ENCODE results near the gene ZFX.

Gene ZFX

GRCh38 chrX:24203072-24203808 lies 53.7 kb downstream of the ZFX start:
- no peak for DNase-seq

GRCh38 chrX:24204331-24204730 lies 54.8 kb downstream of the ZFX start:
- no peak for DNase-seq

- no peak for DNase-seq
Observed at GRCh38 chrX:24204958-24205357, 55.4 kb downstream of the ZFX start.

- no peak for DNase-seq
Observed at GRCh38 chrX:24207826-24208225, 58.3 kb downstream of the ZFX start.

- no peak for DNase-seq
Observed at GRCh38 chrX:24208496-24209240, 59.1 kb downstream of the ZFX start.

GRCh38 chrX:24210190-24210589 lies 60.7 kb downstream of the ZFX start:
- no peak for DNase-seq

- DNase-seq, result no peak
Observed at GRCh38 chrX:24214568-24214967, 65.0 kb downstream of the ZFX start.

GRCh38 chrX:24215272-24215671 lies 65.7 kb downstream of the ZFX start:
- DNase-seq, result no peak

GRCh38 chrX:24216037-24216436 lies 66.5 kb downstream of the ZFX start:
- no peak for DNase-seq

GRCh38 chrX:24216827-24217226 lies 67.3 kb downstream of the ZFX start:
- no peak for DNase-seq

- no peak for DNase-seq
Observed at GRCh38 chrX:24219320-24219719, 69.8 kb downstream of the ZFX start.

- no peak for DNase-seq
Observed at GRCh38 chrX:24221872-24222271, 72.3 kb downstream of the ZFX start.

- DNase-seq, result no peak
Observed at GRCh38 chrX:24225265-24225664, 75.7 kb downstream of the ZFX start.

GRCh38 chrX:24226176-24226575 lies 76.6 kb downstream of the ZFX start:
- DNase-seq, result no peak

- DNase-seq, result no peak
Observed at GRCh38 chrX:24228596-24228995, 79.1 kb downstream of the ZFX start.

- no peak for DNase-seq
Observed at GRCh38 chrX:24229400-24229879, 79.9 kb downstream of the ZFX start.

- no peak for DNase-seq
Observed at GRCh38 chrX:24229976-24230375, 80.4 kb downstream of the ZFX start.

- no peak for DNase-seq
Observed at GRCh38 chrX:24231131-24231540, 81.6 kb downstream of the ZFX start.

GRCh38 chrX:24231641-24232179 lies 82.2 kb downstream of the ZFX start:
- no peak for DNase-seq

GRCh38 chrX:24232796-24233195 lies 83.3 kb downstream of the ZFX start:
- DNase-seq, result no peak

GRCh38 chrX:24235084-24235710 lies 85.7 kb downstream of the ZFX start:
- no peak for DNase-seq

GRCh38 chrX:24241822-24242648 lies 92.5 kb downstream of the ZFX start:
- DNase-seq, result no peak

Data from NCI-H1092 (cell line).